GM19467 (cell line): ENCODE measurements around the gene CFAP46.
"Not testable (repeated sequence)": the region's sequence is repeated elsewhere in the genome, so short reads cannot be mapped to it uniquely, and the experiment has no call there.

Experiments
- ATAC-seq: cut with Tn5 transposase; IDR thresholded peaks from one replicate; pipeline ENCODE4 v1.9.1; 2021; ENCODE audit warnings: mild to moderate bottlenecking, moderate library complexity; ENCODE audit not compliant: unreplicated experiment

Gene CFAP46

DNA sequence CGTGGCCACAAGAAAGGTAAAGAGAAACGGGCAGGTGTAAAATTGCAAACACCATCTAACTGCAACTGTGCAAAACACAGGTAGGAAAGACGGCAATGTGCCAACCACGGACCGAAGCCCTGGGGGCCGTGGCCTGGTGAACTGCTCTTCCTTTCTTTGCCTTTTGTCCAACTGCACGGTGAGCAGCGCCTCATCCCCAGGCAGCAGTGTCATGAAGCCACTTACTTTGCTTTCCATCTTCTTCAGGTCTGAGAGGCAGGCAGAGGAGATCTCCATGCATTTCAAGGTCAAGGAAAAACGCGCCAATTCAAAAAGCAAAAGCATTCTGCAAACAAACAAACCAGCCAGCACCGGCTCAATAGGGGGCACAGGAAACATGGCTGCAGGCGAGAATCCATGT is 12.9 kb downstream of the CFAP46 start:
- no peak for ATAC-seq

DNA sequence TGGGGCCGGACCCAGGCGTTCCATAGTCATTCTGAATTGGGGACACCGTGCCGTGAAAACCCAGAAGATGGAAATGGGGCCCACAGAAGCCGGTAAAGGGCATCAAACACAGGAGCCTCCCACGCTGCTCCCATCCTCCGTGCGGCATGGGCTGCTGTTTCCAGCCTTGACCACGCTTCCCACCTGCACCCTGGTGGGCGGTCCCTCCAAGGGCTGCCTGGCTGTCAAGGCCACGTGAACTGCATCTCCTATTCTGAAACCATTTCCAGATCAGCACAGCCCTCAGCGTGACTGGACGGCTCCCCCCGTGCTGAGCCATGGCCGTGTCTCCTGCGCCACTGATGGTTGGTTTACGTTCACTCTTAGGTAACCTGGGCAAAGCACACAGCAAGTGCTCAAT is 14.1 kb downstream of the CFAP46 start:
- no peak for ATAC-seq

GRCh38 chr10:132927824-132928223 is 14.5 kb downstream of the CFAP46 start:
- no peak for ATAC-seq

DNA sequence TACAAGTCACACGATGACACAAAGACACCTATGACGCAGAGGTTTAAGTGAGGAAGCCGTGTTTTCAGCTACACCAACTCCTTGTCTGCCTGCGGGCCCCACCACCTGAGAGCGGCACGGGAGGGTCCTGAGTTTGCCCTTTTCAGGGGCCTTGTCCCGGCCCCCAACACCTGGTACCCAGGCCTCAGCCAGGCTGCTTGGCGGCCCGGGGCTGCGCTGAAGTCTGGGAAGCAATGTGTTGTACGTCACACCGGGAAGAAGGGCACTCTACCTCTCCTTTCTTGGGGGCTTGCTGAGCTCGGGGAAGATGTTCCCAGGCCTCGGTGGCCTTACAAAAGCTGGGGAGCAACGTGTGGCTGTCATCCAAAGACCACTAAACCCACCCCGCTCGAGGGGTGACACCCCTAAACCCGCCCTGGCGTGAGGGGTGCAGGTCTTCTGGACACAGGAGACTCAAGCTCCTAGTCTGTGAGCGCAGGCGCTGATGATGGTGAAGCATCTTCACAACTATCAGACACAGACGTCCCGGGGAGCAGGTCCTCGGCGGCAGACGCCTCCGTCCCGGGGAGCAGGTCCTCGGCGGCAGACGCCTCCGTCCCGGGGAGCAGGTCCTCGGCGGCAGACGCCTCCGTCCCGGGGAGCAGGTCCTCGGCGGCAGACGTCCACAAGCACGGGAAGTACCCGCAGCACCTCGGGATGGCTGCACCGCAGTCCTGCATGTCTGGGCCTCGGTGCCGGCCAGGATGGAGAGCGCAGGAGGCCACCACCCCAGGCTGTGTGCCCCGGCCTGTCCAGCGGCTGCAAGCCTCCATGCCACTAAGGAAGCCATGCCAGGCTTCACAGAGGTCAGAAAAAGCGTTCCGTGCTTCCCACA is 15.4 kb downstream of the CFAP46 start:
- ATAC-seq: no peak

DNA sequence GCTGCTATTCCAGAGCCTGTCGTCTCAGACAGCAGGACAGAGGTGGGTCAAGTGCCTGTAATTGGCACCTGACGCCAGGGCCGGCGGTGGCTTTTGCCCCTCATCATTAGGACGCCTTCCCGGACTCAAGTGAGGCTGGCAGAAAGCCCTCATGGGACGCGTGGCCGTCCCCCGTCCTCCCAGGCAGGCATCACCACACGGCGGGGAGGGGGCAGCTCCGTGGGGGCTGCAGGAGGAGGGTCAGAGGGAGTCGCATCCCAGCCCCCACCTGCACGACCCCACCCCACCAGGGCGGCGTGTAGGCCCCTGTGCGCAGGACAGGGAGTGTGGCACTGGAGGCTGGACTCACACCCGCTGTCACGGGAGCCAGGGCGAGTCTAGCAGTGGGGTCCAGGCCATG is 16.3 kb downstream of the CFAP46 start:
- no peak for ATAC-seq

DNA sequence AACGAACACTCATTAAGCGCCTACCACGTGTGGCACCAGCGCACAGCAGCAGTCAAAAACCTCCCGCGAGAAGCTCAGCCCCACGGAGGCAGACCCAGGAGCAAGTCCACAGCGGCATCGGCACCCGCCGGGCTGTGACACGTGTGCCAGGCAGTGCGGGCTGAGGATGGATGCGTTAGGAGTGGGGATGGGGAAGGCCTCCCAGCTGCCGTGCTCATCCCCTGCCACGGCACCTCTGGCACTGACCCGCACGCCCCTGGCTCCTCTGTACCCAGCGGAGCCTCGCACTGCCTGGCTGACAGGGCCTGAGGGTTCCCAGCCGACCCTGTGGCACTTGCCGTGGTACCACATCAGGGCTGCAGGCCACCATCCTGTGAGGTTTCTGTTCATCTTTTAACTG is 16.8 kb downstream of the CFAP46 start:
- ATAC-seq: no peak

DNA sequence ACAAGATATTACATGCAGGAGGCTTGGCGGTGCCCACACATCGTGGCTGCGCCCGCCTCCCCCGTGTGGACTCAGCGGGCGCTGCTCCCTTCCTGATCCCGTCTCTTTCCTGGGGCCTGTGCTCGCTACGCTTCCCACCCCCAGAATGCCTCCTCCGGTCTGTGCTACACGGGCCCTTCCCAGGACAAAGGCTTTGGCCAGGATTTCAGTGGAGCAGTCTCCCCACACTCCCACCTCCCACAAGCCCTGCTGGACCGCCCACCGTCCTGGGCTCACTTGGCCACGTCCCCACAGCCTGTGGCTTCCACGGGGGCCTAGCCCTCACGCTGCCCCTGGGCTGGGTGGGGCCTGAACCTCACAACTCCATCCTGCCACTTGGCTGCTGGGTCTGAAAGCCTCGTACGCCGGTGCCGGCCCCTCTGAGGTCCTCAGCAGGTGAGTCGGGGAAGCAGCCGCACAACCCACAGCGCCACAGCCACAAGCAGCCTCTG is 17.3 kb downstream of the CFAP46 start:
- no peak for ATAC-seq

GRCh38 chr10:132924046-132924952 is 18.1 kb downstream of the CFAP46 start:
- ATAC-seq: no peak

- not testable (repeated sequence) for ATAC-seq
Observed at GRCh38 chr10:132923384-132923783, 19.0 kb downstream of the CFAP46 start.

DNA sequence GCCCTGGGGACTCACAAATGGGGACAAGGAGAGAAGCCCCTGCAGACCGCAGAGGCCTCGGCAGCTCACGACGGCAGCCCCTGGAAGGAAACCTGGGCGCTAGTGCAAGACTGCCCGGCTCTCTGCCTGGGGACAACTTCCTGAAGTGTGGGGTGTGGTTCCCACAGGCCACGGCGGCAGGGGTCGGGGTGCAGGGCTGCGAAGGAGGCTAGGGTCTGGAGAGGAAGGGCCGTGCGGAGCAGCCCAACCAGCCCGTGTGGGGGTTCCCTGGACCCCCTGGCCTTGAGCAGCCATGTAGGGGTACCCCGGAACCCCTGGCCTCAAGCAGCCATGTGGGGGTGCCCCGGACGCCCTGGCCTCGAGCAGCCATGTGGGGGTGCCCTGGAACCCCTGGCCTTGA is 19.5 kb downstream of the CFAP46 start:
- ATAC-seq: no peak

DNA sequence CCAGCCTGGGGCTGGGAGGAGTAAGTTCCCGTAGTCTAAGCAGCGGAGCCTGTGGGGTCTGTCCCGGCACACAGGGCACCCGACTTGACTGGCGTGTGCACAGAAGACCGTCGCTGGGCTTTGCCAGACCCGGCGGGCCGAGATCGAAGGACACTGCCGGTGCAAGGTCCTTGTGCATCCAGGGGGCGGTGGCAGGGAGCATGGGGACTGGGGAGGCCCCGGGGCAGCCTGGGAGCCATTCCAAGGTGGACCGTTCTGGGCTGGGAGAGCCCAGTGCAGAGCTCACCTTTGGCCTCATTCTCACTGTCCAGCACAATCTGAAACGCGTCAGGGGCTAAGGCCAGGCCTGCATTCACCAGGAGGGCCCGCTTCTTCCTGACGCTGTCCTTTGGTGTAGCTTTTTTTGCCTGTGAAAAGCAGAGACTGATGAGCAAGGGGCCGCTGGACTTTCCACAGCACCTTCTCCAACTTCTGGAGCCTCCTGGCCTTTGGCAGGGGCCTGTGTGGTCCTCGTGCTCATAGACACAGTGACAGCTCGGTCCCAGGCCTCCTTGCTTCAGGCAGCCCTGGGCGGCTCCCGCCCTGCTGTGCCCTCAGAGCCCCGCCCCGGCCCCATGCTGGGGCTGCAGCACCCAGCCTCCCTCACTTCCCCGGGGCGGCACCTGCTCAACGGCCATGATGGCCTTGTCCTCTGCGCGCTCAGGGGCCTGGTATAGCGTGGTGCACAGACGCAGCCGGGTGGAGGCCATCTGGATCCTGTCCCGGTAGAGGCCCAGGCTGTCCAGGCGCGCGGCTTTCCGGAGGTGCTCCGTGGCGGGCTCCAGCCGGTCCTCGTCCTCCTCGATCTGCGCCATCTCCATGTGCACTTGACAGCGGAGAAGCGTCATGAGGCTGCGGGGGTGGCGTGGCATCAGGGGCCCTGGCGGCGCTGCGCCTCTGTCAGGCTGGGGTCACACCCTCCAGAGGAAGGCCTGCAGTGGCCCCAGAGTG is 20.3 kb downstream of the CFAP46 start:
- no peak for ATAC-seq

DNA sequence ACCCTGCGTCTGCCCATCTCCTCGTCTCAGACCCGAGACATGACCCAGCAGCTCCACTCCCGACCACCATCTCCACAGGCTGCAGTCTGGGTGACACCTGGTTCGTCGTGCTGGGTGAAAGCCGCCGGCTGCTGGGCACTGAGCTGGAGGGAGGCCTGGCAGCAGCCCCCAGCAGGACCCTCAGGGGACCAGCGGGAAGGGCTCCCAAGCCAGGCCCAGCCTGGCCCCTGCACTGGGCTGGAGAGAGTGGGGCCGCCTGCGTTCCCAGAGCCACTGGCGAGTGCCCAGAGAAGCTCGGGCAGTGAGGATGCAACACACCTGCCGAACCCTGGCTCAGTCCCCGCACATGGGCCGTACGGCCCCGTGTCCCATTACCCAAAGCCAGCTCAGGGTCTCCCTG is 21.3 kb downstream of the CFAP46 start:
- ATAC-seq: no peak

GRCh38 chr10:132920101-132920925 is 22.1 kb downstream of the CFAP46 start:
- no peak for ATAC-seq

GRCh38 chr10:132919374-132920100 is 22.8 kb downstream of the CFAP46 start:
- ATAC-seq: no peak

GRCh38 chr10:132918617-132919373 is 23.6 kb downstream of the CFAP46 start:
- no peak for ATAC-seq

DNA sequence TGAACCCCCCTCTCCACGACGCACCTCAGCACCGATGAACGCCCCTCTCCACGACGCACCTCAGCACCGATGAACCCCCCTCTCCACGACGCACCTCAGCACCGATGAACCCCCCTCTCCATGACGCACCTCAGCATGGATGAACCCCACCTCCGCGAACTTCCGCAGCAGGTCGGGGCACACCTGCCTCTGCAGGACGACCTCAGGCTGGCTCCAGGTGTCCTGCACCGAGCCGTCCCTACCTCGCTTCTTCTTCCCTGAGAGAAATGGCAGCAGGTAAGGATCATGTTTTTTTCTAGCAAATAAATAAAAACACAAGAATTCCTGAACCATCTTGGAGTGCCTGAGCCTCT is 24.1 kb downstream of the CFAP46 start:
- no peak for ATAC-seq

DNA sequence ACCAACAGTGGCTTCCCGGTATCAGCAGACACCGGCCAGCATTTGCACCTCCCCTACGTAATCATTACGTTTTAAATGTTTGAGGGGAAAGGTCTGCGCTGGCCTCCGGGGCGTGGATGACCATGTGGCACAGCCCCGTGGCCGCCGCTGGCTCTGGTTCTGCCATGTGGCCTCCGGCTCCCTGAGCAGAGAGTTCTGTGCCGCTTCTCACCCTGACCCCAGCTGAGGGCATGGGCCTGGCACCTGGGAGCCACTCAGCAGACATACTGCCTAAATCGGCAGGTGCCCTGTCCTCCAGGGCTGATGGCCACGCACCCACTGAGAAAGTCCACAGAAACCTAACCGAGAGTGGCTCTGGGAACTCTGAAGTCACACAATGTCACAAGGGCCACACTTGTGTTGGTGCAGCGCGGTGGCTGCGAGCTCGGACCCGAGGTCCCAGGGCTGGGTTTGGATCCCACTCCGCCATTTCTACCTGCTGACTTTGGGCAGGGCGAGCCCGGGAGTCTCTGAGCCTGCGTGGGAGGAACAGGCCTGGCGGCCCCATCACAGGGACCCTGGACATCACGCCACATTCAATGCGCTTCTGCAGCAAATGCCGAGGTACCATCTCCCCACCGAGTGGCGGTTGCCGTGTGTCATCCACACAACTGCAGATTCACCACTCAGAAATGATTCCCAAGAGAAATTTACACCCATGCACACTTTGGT is 25.3 kb downstream of the CFAP46 start:
- ATAC-seq: no peak

GRCh38 chr10:132916421-132916841 is 25.9 kb downstream of the CFAP46 start:
- no peak for ATAC-seq
